Ishikawa (cell line): ENCODE results near the gene HOXB2.

Experiments
- CEBPB ChIP-seq: IDR thresholded peaks from 2 replicates; pipeline ENCODE4 v1.6.1; 2012
- CREB1 ChIP-seq: IDR thresholded peaks from 2 replicates; pipeline ENCODE4 v1.6.1; 2012; ENCODE audit warnings: low read depth
- EGR1 ChIP-seq: IDR thresholded peaks from 2 replicates; pipeline ENCODE4 v1.6.1; 2012
- EP300 ChIP-seq: IDR thresholded peaks from 2 replicates; pipeline ENCODE4 v1.6.1; 2012; ENCODE audit warnings: borderline replicate concordance
- FOXM1 ChIP-seq: IDR thresholded peaks from 2 replicates; pipeline ENCODE4 v1.6.1; 2012; ENCODE audit warnings: low read depth, borderline replicate concordance
- MAX ChIP-seq: IDR thresholded peaks from 2 replicates; pipeline ENCODE4 v1.6.1; 2012
- NFIC ChIP-seq: IDR thresholded peaks from 2 replicates; pipeline ENCODE4 v1.6.1; 2012
- RAD21 ChIP-seq: IDR thresholded peaks from 2 replicates; pipeline ENCODE4 v1.6.1; 2012; ENCODE audit warnings: low read depth
- REST ChIP-seq: IDR thresholded peaks from 2 replicates; pipeline ENCODE4 v1.6.1; 2012; ENCODE audit warnings: low read depth, mild to moderate bottlenecking
- TAF1 ChIP-seq: IDR thresholded peaks from 2 replicates; pipeline ENCODE4 v1.6.1; 2012; ENCODE audit warnings: low read depth, mild to moderate bottlenecking
- TCF12 ChIP-seq: IDR thresholded peaks from 2 replicates; pipeline ENCODE4 v1.6.1; 2012; ENCODE audit warnings: low read depth
- TEAD4 ChIP-seq: IDR thresholded peaks from 2 replicates; pipeline ENCODE4 v1.6.1; 2012
- YY1 ChIP-seq: IDR thresholded peaks from 2 replicates; pipeline ENCODE4 v1.6.1; 2012; ENCODE audit warnings: low read depth
- ZBTB7A ChIP-seq: IDR thresholded peaks from 2 replicates; pipeline ENCODE4 v1.6.1; 2012; ENCODE audit warnings: low read depth
- TF ChIP-seq, protein P1 (sequence below): IDR thresholded peaks from 2 replicates; pipeline ENCODE4 v1.6.1; 2012

The HOXB2 gene

GRCh38 chr17:48589060-48589830 is 44.3 kb upstream of the HOXB2 start:
- TF ChIP-seq CEBPB (no peak), NFIC (no peak), MAX (no peak), TAF1 (no peak), EP300 (no peak), YY1 (no peak), FOXM1 (no peak), REST (no peak), RAD21 (no peak), ZBTB7A (no peak), TEAD4 (no peak), TCF12 (no peak), EGR1 (no peak), CREB1 (no peak)
- TF ChIP-seq, protein P1, sequence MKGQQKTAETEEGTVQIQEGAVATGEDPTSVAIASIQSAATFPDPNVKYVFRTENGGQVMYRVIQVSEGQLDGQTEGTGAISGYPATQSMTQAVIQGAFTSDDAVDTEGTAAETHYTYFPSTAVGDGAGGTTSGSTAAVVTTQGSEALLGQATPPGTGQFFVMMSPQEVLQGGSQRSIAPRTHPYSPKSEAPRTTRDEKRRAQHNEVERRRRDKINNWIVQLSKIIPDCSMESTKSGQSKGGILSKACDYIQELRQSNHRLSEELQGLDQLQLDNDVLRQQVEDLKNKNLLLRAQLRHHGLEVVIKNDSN, result no peak

GRCh38 chr17:48588528-48588927 is 43.6 kb upstream of the HOXB2 start:
- TF ChIP-seq, protein P1, result no peak
- TF ChIP-seq NFIC, result no peak
- no peak for TF ChIP-seq YY1
- no peak for TF ChIP-seq TCF12
- no peak for TF ChIP-seq REST
- no peak for TF ChIP-seq MAX
- no peak for TF ChIP-seq EP300
- TF ChIP-seq TAF1, result no peak
- no peak for TF ChIP-seq FOXM1
- no peak for TF ChIP-seq CEBPB
- TF ChIP-seq RAD21, result no peak

DNA sequence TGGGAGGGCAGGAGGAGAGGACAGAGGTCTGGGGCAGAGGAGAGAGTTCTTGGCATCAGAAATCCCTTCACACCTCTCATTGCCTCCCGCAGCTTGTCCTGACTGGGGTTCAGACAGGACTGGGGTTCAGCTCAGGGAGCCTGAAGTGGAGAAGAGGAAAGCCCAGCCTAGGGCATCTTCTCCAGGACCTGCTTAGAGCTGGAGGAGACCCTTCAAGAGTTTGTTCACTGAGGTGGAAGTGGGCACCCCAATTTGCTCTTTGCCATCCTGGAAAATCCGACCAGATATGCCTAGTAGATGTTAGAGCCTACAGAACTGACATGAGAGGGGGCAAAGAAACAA is 43.1 kb upstream of the HOXB2 start:
- TF ChIP-seq, protein P1, result no peak
- no peak for TF ChIP-seq RAD21
- TF ChIP-seq NFIC, result no peak
- TF ChIP-seq CEBPB, result no peak

DNA sequence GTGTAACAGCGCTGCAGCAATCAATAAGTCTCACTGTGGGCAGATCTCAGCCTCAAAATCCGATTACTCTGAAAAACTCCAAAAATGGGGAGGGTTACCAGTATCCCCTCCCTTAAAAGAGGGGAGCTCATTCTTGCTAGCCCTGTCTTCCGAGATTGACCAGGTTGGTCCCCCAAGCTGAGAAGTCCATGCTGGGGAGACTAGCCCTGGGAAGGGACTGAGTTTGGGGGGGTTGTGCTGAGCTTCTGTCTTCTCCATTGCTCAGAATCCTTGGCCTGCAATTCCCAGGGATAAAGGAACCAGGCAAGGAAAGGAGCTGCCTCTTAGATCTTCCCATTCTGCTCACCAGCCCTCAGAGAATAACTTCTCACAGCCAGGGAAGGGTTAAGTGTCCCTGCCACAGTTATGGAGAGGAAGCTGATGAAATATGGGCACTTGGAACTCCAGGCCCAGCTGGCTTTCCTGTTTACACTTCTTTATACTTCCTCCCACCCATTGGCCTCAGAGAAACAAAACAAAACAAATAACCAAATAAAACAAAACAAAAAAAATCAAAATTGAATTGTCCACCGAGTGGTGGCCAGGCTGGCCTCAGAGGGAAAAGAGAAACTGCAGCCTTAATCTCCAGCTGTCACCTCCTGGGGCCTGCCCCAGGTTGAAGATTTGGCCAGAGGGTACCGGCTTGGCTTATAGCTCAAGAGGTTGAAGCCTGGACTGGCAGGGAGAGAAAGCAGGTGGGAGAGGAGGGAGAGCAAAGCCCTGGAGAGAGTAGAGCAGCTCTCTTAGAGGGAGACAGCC is 42.6 kb upstream of the HOXB2 start:
- TF ChIP-seq TEAD4 (no peak), EP300 (peak; percentile 81), TCF12 (peak; percentile 66; the same call in 1 of the 2 replicates), FOXM1 (peak; percentile 49; the same call in 1 of the 2 replicates), ZBTB7A (no peak)
- TF ChIP-seq, protein P1, result no peak
